Activated naive CD4-positive, alpha-beta T cell (primary cell): ENCODE results near the gene PFKFB4.

Source experiments
- DNase-seq, 4 experiments: peaks; one replicate each; lab custom pipeline; 2025; lab: John Stamatoyannopoulos, UW

Gene PFKFB4

DNA sequence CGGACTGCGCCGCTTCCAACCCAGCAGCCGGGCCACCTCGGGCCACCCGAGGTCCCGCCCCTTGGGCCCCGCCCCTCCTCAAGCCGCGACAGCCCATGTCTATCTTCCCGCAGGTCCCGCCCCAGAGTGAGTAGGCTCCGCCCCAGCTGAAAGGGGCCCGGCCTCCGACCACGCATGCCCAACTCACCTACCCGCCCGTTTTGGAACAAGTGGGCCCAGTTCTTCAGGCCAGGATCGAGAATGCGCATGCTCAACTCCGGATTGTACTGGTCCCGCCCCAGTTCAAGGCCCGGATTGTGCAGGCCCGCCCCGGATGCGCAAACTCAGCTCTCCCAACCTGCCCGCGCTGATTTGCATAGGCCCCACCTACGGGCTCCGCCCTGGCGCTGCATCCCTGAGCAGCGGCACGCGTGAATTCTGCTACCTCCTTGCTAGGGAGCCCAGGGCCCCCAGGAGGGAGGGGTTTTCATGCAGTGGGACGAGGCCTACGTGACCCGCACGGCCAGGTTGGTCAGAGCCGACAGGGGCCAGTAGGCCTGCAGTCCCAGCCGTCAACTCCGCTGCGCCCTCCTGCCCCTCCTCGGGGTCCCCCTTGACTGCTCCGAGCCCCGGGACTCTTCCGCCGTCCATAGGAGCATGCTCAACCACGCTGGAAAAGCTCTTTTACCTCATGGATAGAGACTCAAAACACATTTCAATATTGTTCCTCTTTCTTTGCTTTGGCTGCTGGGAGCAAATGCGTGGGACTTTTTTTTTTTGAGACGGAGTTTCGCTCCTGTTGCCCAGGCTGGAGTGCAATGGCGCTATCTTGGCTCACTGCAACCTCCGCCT is at the start of gene PFKFB4:
Gene PFKFB4 (minus strand): TSS at position 8 of the 831 bp plus-strand sequence. CDS start 26 bp downstream, outside the sequence.
- peak; percentile 97 to 98 (median 98) for DNase-seq

DNA sequence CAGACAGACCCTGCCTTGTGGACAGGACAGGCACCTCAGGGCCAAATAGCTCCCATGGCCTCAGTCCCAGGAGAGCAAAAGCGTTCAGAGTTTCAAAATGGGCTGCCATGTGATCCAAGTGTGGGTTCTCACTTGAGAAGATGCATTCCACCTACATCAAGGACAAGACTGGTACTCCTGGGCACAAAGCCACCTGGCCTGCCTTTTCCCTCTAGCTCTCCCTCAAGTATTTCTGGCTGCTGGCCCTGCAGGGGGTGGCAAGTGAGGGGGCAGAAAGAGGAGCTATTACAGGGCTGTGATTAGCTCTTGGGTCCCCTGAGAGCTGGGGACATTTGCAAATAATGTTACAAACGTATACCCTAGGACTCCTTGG is 45.0 kb upstream of the PFKFB4 start:
- no peak for DNase-seq

DNA sequence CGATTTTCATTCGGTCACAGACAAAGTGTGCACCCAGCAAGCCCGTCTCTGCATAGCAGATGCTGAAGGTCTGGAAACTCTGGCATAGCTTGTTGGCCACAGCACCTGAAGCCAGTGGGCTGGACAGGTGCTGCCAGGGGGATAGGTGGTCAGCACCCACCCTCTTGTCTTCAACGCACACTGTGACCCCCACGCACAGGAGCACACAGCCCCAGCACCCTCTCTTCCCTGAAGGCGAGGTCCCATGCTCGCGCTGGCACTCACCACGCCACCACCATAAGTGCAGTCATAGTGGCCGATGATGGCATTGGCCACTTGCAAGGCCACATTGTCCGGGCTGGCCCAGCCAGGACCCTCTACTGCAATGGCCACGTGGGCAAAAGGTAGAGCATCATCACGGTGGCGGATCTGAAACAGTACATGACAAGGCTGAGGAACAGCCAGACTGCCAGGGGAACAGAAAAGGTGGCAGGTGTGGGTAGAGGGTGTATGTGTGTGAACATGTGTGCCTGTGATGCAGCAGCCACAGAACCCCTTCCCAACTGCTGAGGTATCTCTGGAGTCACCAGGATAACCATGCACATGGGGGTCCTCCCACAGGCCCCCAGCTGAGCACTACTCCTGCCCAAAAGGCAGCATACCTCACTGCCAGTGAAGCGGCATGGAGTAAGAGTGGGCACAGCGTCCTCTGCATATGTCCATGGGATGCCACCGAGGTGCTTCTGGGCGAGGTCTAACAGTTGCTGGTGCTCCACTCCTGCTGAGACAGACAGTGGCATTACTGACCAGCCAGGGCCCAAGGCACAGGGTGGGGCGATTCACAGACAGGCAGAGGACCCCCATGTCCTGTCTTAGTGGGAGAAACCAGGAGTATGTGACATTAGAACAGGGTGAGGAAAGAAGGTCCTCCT is 44.4 kb upstream of the PFKFB4 start:
- no peak for DNase-seq

DNA sequence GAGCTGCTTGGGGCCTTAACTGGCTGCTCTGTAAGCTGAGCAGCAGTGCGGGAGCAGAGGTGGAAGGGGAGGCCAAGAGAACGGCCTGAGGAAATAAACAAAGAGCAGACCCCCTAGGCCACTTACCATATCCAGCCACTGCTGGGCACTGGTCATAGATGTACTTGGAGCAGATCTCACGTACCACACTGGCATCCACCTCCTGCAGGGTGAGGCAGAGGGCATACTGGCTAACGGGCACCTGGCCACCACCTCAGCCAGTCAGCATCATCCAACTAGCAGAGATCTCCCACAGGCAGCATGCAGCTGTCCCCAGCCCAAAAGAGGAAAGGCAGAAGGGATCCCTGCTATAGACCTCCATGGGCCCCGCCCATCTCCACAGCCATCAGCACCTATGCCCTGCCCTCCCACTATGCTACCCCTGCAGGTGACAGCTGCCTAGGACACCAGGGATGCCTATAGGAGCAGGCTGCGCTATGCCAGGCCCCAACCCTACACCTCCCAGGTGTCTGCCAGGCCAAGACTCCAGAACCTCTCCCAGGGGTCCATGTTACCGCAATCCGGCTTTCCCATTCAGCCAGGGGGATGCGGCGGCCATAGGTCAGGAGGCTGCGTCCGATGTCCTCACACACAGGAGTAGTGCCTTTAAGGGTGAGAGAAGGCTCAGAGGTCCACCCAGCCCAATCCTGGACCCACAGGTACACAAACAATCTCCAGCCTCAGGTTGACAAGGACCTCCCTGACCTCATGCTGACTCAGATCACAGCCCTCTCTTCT is 43.1 kb upstream of the PFKFB4 start:
- no peak for DNase-seq

DNA sequence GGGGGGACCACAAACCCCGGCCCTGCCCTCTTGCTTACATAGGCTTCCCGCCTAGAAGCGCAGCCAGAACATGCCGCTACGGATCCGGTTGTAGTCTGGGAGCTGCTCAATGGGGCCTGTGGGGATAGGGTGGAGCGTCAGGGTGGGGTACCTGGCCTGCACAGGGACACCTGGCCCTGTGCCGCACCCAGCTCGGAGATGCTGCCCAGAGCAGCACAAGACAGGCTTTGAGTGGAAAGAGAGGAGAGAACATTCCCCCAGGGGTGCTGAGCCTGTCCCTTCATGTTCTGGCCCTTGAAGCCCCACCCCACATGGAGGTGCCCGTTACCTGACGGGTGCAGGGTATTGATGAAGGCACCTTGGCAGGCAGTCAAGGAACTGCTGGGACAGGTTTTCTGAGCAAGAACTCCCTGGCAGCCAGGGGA is 42.5 kb upstream of the PFKFB4 start:
- DNase-seq = no peak

DNA sequence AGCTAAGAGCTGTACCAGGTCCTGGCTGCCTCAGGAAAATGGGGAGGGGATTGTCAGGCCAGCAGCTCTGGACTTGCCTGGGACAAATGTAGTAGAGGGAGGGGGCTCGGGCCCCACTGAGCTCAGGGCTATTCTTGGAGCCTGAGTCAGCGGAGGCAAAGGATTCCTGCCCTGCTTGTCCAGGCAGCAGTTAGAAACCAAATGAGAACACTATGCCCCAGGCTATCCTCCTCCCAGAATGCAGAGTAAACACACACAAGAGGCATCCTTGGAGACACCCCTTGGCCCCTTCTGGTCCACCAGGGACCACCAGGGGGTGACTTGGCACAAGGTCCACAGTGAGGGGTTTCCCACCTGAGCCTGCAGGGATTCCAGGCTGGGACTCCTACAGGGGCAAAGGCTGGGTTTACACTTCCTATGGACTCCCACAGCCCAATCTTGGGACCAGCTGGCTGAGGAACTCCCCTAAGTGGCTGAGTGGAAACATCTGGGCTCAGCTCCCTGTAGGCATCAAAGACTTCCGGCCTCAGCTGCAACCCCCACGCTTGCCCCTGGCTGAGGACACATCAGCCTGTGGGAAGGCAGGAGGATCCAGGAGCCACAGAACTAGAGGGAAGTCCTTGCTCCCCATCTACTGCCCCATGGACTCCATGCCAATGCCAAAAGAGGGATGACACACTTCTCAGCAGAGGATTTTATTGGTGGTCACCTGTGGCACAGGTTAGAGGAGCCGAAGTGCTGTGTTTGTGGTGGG is 41.9 kb upstream of the PFKFB4 start:
- no peak for DNase-seq

DNA sequence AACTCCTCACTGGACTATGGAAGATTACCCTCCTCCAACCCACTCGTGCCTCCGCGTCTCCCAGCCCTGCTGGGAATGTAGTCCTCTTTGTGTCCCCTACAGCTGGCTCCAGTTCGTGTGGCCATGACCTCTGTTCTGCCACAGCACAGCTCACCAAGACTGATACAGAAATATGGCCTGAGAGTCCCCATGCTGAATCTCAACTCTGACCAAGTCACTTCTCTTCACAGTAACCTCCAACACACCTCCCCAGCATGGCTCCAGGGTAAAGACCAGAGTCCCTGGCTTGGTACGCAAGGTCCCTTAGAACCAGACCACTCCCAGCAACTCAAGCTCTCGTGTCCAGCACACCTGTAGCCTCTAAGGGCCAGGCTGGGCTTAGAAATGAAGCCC is 40.8 kb upstream of the PFKFB4 start:
- no peak for DNase-seq

DNA sequence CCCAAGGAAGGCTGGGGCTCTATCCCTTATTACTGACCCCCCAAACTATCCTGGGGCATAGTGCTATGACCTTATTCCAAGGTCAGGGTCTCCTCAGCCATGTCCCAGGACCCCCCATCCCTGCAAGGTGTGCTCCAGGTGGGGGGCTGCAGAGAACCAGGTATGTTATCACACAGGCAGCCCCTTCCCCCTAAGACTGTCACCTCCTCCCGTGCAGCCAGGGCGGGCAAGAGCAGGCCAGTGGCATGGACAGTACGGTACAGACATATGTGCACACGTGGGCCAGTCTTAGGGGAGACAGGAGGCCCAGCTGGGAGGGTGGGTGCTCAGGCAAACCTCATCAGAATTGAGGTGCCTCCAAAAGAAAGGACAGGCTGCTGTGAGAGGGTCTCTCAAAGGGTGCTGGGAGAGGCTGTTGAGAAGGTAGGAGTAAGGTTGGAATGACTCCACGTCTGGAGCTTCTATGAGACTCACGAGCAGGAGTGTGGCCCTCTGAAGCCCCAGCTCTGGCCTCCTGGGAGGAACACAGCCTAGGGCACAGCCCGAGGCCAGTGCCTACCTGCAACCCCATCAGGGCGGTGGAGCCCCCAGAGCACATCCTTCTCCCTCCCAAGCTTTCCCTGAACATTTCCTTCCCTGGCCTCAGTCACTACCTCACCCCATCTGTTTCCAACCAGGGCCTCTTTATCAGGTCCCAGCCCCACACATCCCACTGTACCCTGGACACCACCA is 40.2 kb upstream of the PFKFB4 start:
- no peak for DNase-seq

DNA sequence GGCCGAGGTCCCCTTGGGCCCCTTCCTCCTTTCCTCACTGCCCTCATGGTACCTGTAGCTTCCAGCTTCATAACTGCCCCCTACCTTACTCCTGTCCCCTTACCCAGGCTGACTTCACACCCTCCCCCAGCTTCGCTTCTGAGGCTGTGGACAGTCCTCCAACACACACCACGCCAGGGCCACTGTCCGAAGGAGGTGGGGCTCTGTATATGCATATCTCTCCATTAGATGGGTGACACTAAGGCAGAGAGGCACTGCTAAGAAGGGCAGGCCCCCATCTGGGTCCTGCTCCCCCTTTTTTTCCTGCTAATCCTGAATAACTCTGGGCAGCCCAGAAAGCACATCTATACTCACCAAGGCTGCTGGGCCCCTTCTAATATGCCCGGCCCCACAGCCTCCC is 39.6 kb upstream of the PFKFB4 start:
- DNase-seq = no peak

DNA sequence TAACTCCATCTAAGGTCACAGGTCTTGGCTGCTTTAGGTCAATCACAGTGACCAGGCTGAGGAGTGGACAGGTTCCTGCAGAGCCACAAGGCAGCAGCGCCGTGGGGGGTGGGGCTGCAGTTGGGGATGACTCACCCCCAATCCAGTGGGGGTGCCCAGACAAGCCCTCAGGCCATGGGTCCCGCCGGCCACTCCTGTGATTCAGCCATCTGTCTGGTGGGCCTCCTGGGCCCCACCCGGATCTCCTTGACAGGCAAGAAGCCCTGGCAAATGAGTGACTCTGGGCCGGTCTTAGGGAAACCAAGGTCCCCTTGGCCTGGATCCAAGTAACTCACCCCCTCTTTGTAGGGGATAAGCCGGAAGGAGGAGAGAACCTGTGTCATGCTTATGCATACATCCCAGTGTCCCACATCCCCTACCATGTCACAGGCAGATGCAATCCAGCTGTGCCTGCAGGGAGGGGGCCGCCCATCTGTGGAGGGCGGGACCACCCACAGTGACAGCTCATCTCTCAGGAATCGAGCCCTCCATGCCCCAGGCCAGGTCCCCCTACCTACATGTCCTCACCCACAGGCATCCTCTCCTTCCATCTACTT is 39.0 kb upstream of the PFKFB4 start:
- no peak for DNase-seq

DNA sequence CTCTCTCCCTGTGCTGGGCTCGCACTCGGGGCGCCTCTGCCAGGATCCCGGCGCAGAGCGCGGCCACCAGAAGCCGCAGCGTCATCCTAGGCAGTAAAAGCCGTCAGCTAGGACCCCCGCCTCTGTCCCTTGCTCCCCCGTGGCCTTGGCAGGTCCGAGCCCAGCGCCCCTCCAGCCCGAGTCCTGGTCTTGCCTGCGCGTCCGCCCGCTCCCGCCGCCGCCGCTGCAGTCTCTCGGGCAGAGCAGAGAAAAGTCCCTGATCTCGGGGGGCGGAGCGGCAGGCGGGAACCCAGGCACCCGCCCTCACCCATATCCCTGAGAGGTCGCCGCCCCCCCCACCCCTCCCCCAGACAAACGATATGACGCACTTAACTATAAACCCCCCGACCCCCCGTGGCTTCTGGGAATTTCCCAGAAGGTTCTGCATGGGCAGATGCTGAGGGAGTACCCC is 38.5 kb upstream of the PFKFB4 start, which contains the start of gene COL7A1:
Gene COL7A1 (minus strand): TSS at position 255 of the 451 bp plus-strand sequence. CDS start 170 bp downstream, at position 85.
- DNase-seq = peak in 1 of 4 experiments; percentile 7

DNA sequence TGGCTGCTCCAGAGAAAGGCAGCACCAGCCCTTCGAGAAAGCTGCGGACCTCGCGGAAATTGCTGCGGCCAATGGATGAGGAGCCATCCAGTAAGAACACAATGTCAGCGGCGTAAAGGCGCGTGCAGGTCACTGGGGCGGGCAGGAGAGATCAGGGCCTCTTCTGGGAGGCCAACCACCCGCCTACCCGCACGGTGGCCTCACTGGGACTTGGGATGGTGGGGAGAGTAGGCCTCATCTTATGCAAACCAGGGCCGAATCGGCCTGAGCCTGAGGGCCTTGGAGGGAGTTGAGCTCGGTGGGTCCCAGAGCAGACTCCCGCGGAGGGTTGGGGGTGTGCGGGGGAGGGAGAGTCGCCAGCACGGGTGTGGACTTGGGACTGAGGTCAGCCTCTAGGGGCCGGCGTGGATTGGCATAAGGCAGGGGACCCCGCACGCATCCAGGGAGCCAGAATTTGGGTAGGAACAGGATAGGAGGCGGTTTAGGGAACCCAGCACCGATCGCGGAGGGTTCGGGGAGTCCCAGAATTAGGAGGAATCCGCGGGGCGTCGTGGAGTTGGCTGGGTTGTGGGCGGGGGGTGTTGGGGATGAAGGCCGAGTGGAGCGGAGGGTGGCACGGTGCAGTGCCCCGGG is 37.9 kb upstream of the PFKFB4 start:
- DNase-seq = no peak

DNA sequence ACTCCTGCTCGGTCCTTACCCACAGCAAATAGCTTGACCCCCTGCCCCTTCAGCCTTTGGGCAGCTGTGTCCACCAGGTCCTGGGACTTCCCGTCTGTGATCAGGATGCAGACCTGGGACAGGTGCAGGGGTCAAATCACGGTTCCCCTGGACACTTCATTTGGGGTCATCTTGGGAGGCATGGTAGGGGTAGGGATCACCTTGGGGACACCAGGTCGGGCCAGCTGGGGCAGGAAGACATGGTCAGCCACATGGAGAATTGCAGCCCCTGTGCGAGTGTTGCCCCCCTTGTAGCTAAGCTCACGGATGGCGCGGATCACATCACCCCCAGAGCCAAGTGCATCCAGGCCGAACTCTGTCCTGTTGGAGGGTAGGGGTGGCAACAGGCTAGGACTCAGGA is 36.7 kb upstream of the PFKFB4 start:
- DNase-seq = no peak

DNA sequence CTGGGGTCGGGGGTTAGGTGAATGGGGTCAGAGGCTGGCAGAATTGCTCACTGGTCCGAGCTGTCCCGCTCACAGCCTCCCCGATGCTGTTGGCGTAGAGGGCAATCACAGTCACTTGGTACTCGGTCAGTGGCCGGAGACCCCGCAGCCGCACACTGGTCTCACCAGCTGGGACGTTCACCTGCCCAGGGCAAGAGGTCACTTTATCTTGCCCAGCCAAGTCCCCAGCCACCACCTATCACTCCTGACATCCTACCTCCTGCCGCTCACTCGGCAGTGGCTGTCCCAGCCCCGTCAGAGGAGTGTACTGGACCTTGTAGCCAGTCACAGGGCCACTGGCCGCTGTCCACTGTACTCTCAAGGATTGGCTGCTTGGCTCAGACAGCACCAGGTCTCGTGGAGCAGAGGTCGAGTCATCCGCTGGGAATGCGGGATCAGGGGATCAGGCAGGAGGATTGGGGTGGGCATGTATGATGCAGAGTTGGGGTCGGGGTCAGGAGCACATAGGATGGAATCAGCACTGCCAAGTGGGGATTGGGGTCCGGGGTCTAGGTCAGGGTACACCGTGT is 36.0 kb upstream of the PFKFB4 start:
- no peak for DNase-seq

DNA sequence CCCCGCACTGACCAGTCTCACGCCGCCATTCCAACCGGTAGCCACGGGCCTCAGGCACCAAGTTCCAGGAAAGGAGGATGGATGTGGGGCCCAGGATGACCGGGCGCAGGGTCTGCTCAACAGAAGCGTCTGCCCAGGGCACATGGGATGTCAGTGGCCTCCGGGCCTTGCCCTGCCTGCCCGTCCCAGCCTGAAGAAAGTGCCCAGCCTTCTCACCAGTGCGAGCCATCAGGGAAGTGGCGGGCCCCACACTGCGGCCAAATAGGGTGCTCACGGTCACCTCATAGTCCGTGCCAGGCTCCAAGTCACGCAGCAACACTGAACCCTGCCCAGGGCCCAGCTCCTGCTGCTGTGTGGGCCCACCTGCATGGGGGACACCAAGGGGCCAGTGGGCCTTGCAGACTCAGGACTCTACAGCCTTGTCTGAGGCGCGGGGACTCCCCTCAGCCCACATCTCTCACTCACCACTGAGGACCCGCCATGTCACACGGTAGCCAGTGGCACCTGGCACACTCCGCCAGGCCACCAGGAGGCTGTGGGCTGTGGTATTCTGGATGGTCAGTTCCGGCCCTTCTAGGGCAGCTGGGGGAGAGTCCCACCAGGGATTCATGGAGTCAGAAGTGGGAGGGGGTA is 35.4 kb upstream of the PFKFB4 start:
- DNase-seq = no peak

DNA sequence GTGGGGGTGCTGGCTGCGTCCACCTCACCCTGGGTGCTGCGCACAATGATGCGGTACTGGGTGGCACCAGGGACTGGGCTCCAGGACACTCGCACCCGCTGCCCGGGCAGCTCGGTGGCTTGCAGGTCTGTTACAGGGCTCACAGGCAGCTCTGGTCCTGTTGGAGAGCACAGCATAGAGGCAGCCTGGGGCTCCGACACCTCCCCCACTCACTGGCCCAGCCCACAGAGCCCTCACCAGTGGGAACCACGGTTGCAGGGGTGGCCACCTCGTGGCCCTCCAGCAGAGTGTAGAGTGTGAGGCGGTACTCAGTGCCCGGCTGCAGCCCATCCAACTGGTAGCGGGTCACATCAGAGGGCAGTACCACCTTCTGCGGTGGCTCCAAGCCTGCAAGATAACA is 34.8 kb upstream of the PFKFB4 start:
- DNase-seq = no peak

DNA sequence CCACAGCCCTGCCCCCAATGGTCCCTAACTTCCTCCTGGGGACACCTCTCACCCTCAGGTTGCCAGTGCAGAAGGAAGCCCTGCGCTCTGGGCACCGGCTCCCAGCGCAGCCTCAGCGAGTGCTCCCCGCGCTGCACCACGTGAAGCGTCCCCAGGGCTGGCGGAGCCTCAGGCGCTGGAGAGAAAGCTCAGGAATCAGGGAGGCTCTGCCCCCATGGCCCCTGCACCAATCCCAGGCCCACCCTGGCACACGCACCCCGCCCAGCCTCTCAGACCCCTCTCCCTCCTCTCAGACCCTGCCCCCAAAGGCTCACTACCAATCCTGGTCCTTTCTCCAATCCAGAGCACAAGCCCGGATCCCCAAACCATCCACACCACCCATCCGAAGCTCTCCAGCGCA is 31.6 kb upstream of the PFKFB4 start:
- DNase-seq = no peak

DNA sequence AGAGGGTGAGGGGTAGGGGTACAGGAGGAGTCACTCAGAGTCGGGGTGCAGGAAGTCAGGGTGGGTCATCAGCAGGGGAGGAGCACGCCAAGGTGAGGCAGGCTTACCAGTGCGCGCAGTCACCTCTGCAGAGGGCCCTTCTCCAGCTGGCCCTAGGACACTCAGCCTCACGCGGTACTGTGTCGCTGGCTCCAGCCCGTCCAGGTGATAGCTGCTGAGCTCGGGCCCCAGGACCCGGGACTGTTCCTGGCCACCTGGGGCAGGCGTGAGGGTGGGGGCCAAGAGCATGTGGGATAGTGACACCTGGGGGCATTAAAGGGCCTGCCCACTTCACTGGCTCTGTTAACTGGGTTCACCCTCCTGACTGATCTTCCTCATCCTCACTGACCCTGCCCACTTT is 31.1 kb upstream of the PFKFB4 start:
- no peak for DNase-seq

DNA sequence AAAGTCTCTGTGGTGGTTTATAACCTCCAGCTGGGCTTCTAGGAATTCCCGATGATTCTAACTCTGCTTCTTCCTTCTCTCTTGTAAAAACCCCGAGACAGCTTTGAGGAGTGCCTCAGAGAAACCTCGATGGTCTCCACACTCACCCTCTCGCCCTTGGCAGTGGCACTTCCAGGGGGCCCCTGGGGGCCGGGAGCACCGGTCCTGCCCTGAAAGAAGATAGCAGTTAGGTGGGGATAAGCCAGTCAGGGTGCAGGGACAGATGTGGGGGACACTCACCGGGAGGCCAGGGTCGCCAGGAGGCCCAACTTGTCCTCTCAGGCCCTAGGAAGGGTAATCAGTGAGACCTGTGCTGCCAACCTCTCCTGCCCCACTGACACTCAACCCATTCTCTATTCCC is 28.8 kb upstream of the PFKFB4 start:
- DNase-seq = no peak
